CD4-positive, alpha-beta T cell (primary cell): ENCODE data around the gene RPUSD4. TPM values are rescaled to one million over a fixed set of nuclear protein-coding genes. Genes with fewer than 3 reads are reported as not detected.

Experiments used
- ATAC-seq: fragments of 200-7000 bp; cut with Tn5 transposase; one replicate; pipeline ENCODE4 v1.10.0; 2022; ENCODE audit warnings: mild to moderate bottlenecking; ENCODE audit not compliant: poor library complexity
- CTCF ChIA-PET: fragments of 350-600 bp; sonication (Branson Sonifier 250); formaldehyde crosslinking; loops from one replicate; lab custom pipeline; 2021; ENCODE audit warnings: antibody characterized with exemption, inconsistent platforms; lab: Charles Lee
- POLR2A ChIA-PET: fragments of 350-600 bp; sonication (Branson Sonifier 250); formaldehyde crosslinking; loops from one replicate; lab custom pipeline; 2021; ENCODE audit warnings: antibody characterized with exemption, inconsistent platforms; lab: Charles Lee
- DNase-seq, 14 experiments: peaks; one replicate each; pipeline ENCODE4 v3.0.0-alpha.2; 2013 to 2020; ENCODE audit warnings: mixed read lengths in 2 of 14
- H3K27ac ChIP-seq, 2 donors: one replicate each; pipeline versions ENCODE4 v1.5.1 to v1.7.0; 2013; ENCODE audit warnings: low read length in 2 of 2, low read depth in 1 of 2, mild to moderate bottlenecking in 1 of 2
- H3K27me3 ChIP-seq, 2 experiments: 1 replicate in 1 of 2; 2 replicates in 1 of 2; pipeline versions ENCODE4 v1.6.1 to v1.7.0; 2013; ENCODE audit warnings: low read length in 2 of 2, control low read depth in 1 of 2, mild to moderate bottlenecking in 1 of 2, moderate library complexity in 1 of 2; ENCODE audit not compliant: insufficient read depth in 2 of 2, control insufficient read depth in 1 of 2
- H3K36me3 ChIP-seq: one replicate; pipeline ENCODE4 v1.6.1; 2013; ENCODE audit warnings: low read length, control low read depth; ENCODE audit not compliant: insufficient read depth
- H3K4me1 ChIP-seq: one replicate; pipeline ENCODE4 v1.6.1; 2013; ENCODE audit warnings: low read length, control low read depth; ENCODE audit not compliant: insufficient read depth
- H3K4me3 ChIP-seq: one replicate; pipeline ENCODE4 v1.5.1; 2013; ENCODE audit warnings: mild to moderate bottlenecking, low read length, moderate library complexity
- H3K9me3 ChIP-seq, 2 experiments: 1 replicate in 1 of 2; 2 replicates in 1 of 2; pipeline versions ENCODE4 v1.6.1 to v1.7.0; 2013; ENCODE audit warnings: low read length in 2 of 2, mild to moderate bottlenecking in 2 of 2, control low read depth in 1 of 2, moderate library complexity in 1 of 2; ENCODE audit not compliant: control insufficient read depth in 1 of 2, insufficient read depth in 1 of 2
- H3K27ac Mint-ChIP-seq: one replicate; pipeline ENCODE4 v1.8.0; 2020; ENCODE audit warnings: mixed read lengths
- H3K27me3 Mint-ChIP-seq: one replicate; pipeline ENCODE4 v1.8.0; 2021; ENCODE audit warnings: mixed read lengths
- H3K36me3 Mint-ChIP-seq: one replicate; pipeline ENCODE4 v1.8.0; 2021; ENCODE audit warnings: low read depth, mixed read lengths
- H3K4me1 Mint-ChIP-seq: one replicate; pipeline ENCODE4 v1.8.0; 2021; ENCODE audit warnings: low read depth, mixed read lengths
- H3K4me3 Mint-ChIP-seq: one replicate; pipeline ENCODE4 v1.8.0; 2020; ENCODE audit warnings: mild to moderate bottlenecking, mixed read lengths
- H3K9me3 Mint-ChIP-seq: one replicate; pipeline ENCODE4 v1.8.0; 2020; ENCODE audit warnings: mixed read lengths
- intact Hi-C, 2 experiments: fragments of 100-400 bp; cut with DNase I in 1 of 2; cut with micrococcal nuclease in 1 of 2; formaldehyde crosslinking; loops; one replicate each; pipeline versions ENCODE4 v1.15.1 to v1.9.0; 2023 to 2025; cut with DNase I, micrococcal nuclease
- total RNA-seq, 174 experiments: library from RNA in 2 of 174; stranded (reverse) in 2 of 174; gene quantifications; one replicate each; pipeline ENCODE4 v1.2.3 and lab custom pipeline; 2021 to 2026
- TF ChIP-seq, protein P1 (sequence below): fragments of 200-600 bp; IDR thresholded peaks from one replicate; pipeline ENCODE4 v1.8.0; 2022; ENCODE audit warnings: antibody characterized with exemption, mild to moderate bottlenecking

RPUSD4 gene
- total RNA-seq, 2 experiments from 2014 or later: 33.1 to 37.6 TPM

DNA sequence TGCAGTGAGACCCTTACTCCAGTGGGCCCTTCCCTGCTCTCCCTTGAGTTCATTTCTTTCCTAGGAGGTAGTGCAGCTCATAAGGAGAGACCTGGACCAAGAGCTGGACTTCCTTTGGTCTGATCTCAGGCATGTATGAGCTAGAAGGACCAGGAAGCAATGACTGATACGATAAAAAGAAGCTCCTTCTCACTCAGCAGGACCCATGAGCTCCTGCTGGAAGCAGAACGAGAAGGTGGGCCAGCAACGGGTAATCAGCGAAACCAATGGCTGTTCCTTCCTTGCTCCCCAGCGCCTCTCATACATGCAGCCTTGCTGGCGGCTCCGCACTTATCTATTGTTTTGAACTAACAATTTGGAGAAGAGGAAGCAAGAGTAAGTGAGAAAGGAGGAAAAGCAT, 56.8 kb downstream of the RPUSD4 start:
- Histone ChIP-seq H3K36me3 (no peaks in the 10 kb centered on the region), H3K4me3 (no peak overlapping the region), H3K27ac (no peak overlapping the region), H3K4me1 (no peaks in the 10 kb centered on the region), H3K27me3 (no peaks in the 10 kb centered on the region), H3K9me3 (peaks cover 0 to 5% of the 10 kb centered on the region in 2 experiments)
- Mint-ChIP-seq H3K4me3 (no peak overlapping the region), H3K27ac (no peak overlapping the region), H3K36me3 (no peaks in the 10 kb centered on the region), H3K4me1 (no peaks in the 10 kb centered on the region), H3K27me3 (no peaks in the 10 kb centered on the region), H3K9me3 (peaks cover 4% of the 10 kb centered on the region)
- ATAC-seq (no peak), DNase-seq (no peak)
- TF ChIP-seq, protein P1, sequence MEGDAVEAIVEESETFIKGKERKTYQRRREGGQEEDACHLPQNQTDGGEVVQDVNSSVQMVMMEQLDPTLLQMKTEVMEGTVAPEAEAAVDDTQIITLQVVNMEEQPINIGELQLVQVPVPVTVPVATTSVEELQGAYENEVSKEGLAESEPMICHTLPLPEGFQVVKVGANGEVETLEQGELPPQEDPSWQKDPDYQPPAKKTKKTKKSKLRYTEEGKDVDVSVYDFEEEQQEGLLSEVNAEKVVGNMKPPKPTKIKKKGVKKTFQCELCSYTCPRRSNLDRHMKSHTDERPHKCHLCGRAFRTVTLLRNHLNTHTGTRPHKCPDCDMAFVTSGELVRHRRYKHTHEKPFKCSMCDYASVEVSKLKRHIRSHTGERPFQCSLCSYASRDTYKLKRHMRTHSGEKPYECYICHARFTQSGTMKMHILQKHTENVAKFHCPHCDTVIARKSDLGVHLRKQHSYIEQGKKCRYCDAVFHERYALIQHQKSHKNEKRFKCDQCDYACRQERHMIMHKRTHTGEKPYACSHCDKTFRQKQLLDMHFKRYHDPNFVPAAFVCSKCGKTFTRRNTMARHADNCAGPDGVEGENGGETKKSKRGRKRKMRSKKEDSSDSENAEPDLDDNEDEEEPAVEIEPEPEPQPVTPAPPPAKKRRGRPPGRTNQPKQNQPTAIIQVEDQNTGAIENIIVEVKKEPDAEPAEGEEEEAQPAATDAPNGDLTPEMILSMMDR: no peak
- ChIA-PET POLR2A (no interaction called here), CTCF (no interaction called here)
- intact Hi-C loops: no loop called here

DNA sequence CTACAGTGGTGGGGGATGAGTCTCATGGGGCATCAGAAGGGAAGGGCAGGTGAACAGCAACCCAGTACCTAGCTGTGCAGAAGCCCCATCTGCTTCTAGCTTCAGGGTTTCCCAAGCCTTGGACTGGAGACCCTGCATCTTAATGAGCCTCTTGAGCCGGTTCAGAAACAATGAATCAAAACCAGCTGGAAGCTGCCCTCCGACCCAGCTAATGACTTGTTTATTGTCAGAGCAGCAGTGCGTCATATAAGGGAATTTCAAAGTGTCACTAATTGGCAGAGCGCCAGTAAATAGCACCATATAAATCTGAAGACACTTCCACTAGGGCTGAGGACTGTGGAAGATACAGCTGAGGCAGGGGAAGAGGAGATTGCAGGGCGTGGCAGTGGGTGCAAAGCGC, 57.5 kb downstream of the RPUSD4 start:
- POLR2A ChIA-PET: no interaction called here
- H3K27ac Mint-ChIP-seq: no peak overlapping the region
- no peaks in the 10 kb centered on the region for H3K4me1 ChIP-seq
- H3K36me3 ChIP-seq: no peaks in the 10 kb centered on the region
- H3K4me3 ChIP-seq: no peak overlapping the region
- DNase-seq: no peak
- H3K9me3 ChIP-seq: peaks cover 0 to 5% of the 10 kb centered on the region in 2 experiments
- no peak for ATAC-seq
- CTCF ChIA-PET: no interaction called here
- intact Hi-C loops: no loop called here
- no peaks in the 10 kb centered on the region for H3K36me3 Mint-ChIP-seq
- TF ChIP-seq, protein P1: no peak
- no peaks in the 10 kb centered on the region for H3K27me3 Mint-ChIP-seq
- no peaks in the 10 kb centered on the region for H3K4me1 Mint-ChIP-seq
- no peaks in the 10 kb centered on the region for H3K27me3 ChIP-seq
- H3K4me3 Mint-ChIP-seq: no peak overlapping the region
- no peak overlapping the region for H3K27ac ChIP-seq
- peaks cover 4% of the 10 kb centered on the region for H3K9me3 Mint-ChIP-seq

DNA sequence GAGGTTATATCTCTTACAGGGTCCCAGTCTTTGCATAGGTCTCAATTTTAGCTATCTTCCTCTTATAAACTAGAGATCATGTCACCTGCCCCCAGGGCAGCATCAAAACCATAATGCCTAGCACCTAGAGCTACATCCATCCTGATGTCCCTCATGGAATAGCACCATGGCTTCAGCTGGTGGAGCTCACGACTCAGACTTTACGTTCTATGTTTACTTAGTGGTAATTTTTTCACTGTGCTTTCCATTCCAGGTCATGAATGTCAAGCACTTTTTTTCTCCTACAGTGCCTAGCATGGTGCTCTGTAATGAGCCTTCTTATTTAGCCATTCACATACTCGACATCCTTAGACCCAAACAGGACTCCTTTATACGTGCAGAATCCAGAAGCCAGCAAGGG, 58.4 kb downstream of the RPUSD4 start:
- H3K4me1 ChIP-seq: no peaks in the 10 kb centered on the region
- H3K36me3 ChIP-seq: no peaks in the 10 kb centered on the region
- no peak overlapping the region for H3K27ac Mint-ChIP-seq
- ATAC-seq (no peak), DNase-seq (no peak)
- no peaks in the 10 kb centered on the region for H3K36me3 Mint-ChIP-seq
- intact Hi-C loops: no loop called here
- TF ChIP-seq, protein P1: no peak
- no peak overlapping the region for H3K4me3 Mint-ChIP-seq
- peaks cover 0 to 5% of the 10 kb centered on the region in 2 experiments for H3K9me3 ChIP-seq
- ChIA-PET POLR2A (no interaction called here), CTCF (interaction anchor here (0.6 kb wide), 1 partner anchor 17 kb away, joined by 4 read pairs; no protein-coding TSS in a partner anchor)
- no peaks in the 10 kb centered on the region for H3K27me3 ChIP-seq
- peaks cover 4% of the 10 kb centered on the region for H3K9me3 Mint-ChIP-seq
- H3K27me3 Mint-ChIP-seq: no peaks in the 10 kb centered on the region
- no peaks in the 10 kb centered on the region for H3K4me1 Mint-ChIP-seq
- H3K4me3 ChIP-seq: no peak overlapping the region
- no peak overlapping the region for H3K27ac ChIP-seq
